HTR-8/SVneo (cell line): Measurements from ENCODE around the gene GDF15.
"Not testable (repeated sequence)": the region's sequence is repeated elsewhere in the genome, so short reads cannot be mapped to it uniquely, and the experiment has no call there.

Experiments used
- DNase-seq: peaks from one replicate; pipeline ENCODE4 v3.0.0; 2011; ENCODE audit warnings: low spot score, mixed read lengths; ENCODE audit not compliant: insufficient read length
- FAIRE-seq: peaks from 2 replicates; lab custom pipeline; 2011; peaks lifted over from hg19 to GRCh38; lab: Jason Lieb, UNC

GDF15 gene

DNA sequence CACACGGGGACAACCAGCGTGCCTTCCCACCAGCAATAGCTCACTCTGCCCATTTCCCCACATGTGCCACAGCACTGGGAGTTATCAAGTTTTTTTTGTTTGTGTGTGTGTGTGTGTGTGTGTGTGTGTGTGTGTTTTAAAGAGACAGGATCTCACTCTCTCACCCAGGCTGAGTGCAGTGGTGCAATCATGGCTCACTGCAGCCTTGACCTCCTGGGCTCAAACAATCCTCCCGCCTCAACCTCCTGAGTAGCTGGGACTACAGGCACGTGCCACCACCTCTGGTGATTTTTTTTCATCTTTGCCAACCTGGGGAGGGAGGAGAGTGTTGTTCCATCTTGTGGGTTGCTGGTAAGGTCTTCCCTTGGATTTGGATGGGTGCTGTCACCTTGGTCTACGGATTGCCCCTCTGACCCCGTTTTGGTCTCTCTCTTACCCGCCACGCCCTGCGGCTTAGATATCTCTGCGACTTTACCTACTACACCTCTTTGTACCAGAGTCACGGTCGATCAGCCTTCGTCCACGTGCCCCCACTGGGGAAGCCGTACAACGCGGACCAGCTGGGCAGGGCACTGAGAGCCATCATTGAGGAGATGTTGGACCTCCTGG lies 22.9 kb upstream of the GDF15 start:
- FAIRE-seq (no peak), DNase-seq (no peak)

DNA sequence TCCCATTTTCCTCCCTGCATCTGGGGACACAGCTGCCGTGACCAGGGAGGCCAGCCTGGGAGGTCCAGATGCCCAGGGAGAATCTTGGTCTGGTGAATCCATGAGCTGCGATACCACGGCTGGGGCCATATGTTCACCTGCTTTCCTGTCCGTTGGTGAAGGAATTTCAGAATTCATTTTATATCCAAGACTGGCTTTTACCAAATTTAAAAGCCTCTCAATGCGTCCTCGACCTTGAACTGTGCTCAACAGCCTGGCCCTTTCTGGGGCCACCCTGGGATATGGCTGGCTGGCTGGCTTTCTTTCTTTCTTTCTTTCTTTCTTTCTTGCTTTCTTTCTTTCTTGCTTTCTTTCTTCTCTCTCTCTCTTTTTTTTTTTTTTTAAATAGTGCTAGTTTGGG lies 22.2 kb upstream of the GDF15 start:
- FAIRE-seq: no peak
- DNase-seq: no peak

DNA sequence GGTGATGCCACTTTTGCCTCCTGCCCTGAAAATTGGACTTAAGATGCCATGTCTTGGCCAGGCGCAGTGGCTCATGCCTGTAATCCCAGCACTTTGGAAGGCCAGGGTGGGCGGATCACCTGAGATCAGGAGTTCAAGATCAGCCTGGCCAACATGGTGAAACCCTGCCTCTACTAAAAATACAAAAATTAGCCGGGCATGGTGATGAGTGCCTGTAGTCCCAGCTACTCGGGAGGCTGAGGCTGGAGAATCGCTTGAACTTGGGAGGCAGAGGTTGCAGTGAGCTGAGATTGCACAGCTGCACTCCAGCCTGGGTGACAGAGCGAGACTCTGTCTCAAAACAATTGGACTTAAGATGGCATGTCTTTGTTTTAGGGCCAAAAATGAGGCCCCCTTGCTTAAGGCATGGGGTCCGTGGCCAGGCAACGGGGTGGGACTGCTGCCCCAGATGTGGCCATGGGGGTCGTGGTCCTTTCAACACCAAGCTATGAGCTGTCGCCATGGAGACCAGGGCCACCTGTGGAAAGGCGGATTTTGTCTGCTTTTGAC lies 21.6 kb upstream of the GDF15 start:
- not testable (repeated sequence) for DNase-seq, FAIRE-seq

DNA sequence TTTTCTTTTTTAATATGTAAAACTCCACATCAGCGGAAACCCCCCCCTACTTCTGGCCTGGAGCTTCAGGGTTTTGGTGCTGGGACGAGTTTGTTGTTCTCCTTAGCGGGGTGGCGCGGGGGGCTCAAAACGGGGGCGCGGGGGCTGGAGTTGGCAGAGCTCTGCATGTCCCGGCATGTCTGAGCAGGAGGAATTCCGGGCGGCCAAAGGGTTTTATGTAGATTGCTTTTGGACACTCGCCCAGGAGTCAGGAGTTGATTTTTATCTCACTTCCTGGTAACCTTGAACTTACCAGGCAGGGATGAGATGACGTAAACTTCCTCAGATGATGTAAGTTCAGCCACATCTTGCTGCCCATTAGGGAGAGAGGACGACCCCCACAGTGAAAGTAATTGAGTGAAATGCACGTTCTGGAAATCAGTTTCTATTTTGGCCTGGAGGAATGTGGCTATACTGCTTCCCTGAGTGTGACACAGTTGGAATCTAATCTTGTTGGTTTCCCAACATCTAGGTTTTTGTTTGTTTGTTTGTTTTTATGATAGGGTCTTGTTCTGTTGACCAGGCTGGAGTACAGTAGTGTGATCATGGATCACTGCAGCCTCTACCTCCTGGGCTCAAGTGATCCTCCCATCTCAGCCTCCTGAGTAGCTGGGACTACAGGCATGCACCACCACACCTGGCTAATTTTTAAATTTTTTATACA lies 21.0 kb upstream of the GDF15 start:
- FAIRE-seq: peak; percentile 81

DNA sequence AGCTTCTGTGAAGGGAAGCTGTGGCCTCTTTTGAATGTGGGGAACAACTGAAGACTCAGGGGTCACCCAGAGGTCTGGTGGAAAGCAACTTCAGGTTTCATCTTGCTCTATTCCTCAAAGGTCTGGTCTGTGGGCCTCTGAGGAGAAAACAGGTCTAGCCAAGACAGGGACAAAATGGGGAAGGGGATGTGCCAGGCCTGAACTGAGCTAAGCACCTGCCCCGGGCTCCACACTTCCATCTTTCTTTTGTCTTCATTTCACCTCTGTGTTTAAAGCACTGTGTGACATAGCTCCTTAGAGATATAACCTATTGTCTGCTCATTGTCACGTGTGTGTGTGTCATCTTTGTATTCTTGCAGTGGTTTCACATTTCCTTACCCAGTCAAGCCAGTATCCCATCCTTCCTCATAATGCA lies 19.9 kb upstream of the GDF15 start:
- no peak for FAIRE-seq
- no peak for DNase-seq

More for the DNA sequence above, 21.0 kb upstream of the GDF15 start:
- DNase-seq: peak; percentile 97

DNA sequence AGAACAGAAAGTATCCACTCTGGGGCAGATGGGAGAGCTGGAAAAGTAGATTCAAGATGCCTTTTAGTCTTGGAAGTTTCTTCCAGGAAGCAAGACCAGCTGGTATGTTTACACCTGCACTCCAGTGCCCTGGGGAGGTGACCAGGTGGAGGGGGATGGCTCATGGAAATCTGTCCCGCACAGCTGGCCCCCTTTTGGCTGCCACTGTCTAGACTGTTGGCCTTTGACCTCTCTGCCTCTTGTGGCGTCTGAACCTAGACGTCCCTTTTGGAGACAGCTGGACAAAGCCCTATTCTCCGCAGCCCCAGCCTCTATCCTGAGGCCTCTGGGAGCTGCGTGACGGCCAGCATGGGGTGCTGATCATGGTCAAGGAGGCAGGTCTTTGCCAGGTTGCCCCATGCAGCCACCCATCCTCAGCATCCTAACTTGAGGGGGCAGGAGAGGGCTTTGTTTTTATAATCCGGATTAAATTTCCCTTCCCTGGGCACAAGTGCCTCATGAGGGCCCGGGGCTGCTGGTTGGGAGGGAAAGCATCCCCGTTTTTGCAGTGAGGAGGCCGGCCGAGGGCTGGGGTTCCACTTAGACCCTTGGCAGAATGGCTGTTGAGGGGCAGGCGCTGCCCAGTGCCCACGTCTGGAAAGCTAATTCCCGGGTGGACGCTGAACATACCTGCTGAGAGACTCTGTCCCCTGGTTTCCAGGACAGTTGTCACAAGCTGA lies 17.3 kb upstream of the GDF15 start:
- FAIRE-seq: no peak
- DNase-seq: no peak

DNA sequence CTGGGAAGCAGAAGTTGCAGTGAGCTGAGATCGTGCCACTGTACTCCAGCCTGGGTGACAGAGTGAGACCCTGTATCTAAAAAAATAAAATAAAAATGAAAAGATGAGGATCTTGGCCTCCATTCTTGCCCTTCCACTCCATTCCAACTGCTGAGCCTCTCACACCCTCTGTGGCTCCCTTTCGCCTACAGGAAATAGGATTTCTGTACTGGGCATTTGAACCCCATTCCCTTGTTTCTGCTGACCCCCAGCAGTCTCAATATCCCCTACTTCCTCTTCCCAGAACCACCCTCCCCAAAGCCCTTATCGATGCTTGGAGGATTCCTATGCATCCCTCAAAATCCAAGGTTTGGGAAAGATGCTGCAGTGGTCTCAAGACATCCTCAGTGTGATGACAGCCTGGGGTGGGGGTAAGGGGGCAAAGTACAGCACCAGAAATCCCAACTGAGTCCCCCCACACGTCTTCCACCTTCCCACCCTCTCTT lies 12.5 kb upstream of the GDF15 start:
- FAIRE-seq: no peak
- no peak for DNase-seq

DNA sequence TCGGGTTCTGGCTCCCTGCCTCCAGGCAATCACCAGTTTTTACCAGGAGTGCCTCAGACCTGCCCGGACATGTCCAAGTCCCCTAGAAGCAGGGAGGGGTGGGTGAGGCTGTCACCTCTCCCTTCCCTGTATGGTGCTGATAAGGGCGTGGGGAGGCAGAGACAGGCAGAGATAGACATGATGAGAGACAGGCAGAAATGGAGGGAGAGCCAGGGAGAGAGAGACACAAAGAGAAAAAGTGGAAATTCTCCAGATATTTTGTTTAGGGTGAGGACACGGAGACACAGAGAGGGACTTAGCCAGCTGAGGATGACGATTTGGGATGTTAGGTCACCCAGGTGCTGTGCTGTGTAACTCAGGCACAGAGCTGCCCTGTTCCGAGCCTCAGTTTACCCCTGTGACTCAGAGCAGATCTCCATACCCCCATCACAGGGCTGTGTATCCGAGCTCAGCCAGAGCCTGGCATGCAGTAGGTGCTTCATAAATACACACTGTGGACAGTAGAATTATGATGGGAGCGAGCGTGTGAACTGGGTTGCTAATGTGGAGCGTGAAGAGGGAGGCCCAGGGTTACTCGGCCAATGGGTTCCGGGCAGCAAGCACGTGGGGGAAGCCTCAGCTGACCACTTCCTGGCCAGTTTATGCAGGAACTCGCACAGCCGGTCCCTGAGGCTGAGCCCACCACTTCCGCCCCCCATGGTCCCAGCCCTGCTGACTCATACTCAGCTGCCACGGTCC lies 11.9 kb upstream of the GDF15 start:
- FAIRE-seq: peak; percentile 89

DNA sequence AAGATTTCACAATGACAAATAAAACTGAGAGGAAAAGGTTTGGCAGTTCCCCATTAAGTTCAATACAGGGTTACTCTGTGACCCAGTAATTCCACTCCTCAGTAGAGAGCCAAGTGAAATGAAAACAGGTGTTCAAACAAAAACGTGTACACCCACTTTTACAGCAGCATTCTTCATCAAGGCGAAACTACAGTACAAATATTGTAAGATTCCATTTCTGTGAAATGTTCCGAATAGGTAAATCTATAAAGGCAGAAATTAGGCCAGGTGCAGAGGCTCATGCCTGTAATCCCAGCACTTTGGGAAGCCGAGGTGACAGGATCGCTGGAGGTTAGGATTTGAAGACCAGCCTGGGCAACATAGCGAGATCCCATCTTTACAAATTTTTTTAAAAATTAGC lies 8.9 kb upstream of the GDF15 start:
- no peak for DNase-seq
- no peak for FAIRE-seq

More for the DNA sequence above, 11.9 kb upstream of the GDF15 start:
- DNase-seq: peak; percentile 98

DNA sequence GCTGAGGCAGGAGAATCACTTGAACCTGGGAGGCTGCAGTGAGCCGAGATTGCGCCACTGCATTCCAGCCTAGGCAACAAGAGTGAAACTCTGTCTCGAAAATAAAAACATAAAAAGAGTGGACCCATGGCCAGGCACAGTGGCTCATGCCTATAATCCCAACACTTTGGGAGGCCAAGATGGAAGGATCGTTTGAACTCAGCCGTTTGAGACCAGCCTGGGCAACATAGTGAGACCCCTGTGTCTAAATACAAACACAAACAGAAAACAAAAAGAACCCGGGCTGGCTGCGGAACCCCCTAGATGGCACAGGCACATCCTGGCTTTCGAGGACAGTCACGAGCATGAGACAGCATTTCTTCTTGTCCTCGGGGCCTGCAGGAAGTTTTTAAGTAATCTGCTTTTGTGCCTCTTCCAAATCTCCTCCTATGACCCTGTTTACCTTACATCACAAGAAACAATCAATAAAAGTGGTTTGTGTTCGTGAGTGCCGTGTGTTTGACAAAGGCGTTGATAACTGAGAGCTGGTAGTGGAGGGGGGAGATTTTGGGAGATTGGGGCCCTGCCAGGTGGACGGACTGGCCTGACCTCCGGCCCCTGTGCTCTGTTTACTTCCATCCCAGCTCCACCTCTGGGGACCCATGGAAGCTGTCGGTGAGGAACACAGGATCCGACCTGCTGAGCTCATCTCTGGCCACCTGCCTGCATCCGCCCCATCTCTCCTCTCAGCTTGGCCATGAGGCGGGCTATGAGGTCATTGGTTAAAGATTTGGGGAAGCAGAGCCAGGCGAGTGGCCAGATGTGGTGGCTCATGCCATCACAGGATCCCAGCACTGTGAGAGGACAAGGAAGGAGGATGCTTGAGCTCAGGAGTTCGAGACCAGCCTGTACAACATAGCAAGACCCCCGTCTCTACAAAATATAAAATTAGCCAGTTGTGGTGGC lies 5.9 kb upstream of the GDF15 start:
- DNase-seq (peak; percentile 55), FAIRE-seq (no peak)

DNA sequence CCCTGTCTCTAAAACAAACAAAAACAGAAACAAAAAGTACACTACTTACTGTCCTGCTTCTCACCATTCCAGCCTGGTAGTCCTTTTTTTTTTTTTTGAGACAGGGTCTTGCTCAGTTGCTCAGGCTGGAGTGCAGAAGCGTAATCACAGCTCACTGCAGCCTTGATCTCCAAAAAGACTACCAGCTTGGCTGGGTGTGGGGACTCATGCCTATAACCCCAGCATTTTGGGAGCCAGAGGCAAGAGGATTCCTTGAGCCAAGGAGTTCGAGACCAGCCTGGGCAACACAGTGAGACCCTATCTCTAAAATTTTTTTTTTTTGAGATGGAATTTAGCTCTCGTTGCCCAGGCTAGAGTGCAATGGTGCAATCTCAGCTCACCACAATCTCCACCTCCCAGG lies 5.1 kb upstream of the GDF15 start:
- no peak for DNase-seq
- no peak for FAIRE-seq

DNA sequence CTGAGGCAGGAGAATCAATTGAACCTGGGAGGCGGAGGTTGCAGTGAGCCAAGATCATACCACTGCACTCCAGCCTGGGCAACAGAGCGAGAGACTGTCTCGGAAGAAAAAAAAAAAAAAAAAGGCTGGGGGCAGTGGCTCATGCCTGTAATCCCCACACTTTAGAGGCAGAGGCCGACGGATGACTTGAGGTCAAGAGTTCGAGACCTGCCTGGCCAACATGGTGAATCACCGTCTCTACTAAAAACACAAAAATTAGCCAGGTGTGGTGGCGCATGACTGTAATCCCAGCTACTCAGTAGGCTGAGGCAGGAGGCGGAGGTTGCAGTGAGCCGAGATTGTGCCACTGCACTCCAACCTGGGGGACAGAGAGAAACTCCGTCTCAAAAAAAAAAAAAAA lies 2.3 kb upstream of the GDF15 start:
- FAIRE-seq, DNase-seq: not testable (repeated sequence)

DNA sequence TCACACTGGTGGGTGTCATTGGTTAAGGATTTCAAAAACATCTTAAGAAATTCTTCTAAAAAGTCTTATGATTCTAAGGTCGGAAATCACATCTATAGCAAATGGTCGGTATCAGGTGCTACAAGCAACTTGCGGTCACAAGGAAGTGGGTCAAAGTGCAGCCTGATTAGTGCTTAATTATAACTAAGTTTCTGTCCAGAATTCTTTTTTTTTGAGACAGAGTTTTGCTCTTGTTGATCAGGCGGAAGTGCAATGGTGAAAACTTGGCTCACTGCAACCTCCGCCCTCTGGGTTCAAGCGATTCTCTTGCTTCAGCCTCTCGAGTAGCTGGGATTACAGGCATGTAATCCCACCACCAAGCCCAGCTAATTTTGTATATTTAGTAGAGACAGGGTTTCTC lies 1.2 kb upstream of the GDF15 start:
- DNase-seq: no peak
- FAIRE-seq: no peak

DNA sequence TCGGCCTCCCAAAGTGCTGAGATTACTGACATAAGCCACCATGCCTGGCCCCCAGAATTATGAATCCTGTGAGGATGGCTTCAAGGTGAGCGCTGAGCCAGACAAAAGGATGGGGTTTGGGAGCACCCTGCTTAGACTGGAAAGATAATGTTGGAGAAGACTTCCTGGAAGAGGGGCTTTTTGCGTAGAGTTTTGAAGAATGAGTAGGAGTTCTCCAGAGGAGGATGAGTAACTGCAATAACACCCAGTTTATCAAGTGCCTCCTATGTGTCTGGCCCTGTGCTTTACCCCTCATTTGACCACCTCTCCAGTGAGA lies 641 bp upstream of the GDF15 start:
- FAIRE-seq (no peak), DNase-seq (no peak)

DNA sequence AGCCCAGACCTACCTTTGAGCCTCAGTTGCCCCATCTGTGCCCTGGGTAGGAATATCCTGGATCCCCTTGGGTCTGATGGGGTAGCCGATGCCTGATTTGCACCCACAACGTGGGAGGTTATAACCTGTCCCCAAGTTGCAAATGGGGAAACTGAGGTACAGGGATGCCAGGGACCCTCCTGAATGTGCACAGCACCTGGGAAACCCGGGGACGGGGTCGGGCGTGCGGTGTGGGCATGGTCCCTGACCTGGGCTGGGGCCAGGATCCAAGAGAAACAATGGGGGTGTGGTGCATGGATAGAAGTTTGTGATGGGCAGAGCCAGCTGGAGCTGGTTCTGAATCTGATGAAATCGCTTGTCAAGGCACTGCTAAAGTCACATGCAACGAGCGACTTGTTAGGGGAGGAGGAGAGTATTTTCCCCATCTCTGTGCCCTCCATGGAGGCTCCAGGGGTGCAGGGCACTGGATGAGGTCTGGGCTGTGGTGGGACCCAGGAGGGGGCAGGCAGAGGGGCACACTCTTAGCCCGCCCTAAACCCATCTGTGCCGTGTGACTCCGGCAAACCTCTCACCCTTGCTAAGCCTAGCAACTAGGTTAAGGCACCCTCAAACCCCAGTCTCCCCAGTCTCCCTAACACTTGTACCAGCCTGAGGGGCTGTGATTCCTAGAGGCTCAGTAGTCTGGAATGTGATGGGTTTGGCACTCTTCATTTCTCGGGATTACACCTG lies 749 bp downstream of the GDF15 start:
- DNase-seq (no peak), FAIRE-seq (no peak)

DNA sequence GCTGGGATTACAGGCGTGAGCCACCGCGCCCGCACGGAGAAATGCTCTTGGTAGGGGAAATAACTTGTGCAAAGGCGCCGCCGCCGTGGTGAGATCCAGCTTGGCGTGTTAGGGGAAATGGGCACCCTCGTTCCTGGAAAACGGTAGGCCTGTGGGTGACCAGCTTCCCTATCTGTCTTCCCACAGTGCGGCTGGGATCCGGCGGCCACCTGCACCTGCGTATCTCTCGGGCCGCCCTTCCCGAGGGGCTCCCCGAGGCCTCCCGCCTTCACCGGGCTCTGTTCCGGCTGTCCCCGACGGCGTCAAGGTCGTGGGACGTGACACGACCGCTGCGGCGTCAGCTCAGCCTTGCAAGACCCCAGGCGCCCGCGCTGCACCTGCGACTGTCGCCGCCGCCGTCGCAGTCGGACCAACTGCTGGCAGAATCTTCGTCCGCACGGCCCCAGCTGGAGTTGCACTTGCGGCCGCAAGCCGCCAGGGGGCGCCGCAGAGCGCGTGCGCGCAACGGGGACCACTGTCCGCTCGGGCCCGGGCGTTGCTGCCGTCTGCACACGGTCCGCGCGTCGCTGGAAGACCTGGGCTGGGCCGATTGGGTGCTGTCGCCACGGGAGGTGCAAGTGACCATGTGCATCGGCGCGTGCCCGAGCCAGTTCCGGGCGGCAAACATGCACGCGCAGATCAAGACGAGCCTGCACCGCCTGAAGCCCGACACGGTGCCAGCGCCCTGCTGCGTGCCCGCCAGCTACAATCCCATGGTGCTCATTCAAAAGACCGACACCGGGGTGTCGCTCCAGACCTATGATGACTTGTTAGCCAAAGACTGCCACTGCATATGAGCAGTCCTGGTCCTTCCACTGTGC lies 2.4 kb downstream of the GDF15 start:
- peak; percentile 86 for DNase-seq
- FAIRE-seq: peak; percentile 89

DNA sequence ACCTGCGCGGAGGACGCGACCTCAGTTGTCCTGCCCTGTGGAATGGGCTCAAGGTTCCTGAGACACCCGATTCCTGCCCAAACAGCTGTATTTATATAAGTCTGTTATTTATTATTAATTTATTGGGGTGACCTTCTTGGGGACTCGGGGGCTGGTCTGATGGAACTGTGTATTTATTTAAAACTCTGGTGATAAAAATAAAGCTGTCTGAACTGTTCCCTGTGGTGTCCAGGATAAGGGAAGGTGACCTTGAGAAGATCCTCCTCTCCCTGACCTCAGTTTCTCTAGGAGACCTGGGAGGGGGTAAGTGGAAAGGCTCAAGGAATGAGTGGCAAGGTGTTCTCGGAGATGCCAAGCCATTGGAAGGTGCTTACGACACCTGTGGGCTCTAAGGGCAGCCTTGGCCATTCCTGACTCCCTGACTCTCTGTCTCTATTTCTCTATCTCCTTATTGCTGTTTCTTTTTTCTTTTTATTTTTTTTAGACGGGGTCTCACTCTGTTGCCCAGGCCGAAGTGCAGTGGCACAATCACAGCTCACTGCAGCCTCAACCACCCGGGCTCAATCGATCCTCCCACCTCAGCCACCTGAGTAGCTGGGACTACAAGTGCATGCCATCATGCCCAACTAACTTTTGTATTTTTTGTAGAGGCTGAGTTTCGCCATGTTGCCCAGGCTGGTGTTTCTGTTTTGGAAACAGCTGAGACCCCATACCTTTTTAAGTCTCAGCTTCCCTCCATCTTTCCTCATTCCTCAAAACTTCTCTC lies 3.2 kb downstream of the GDF15 start:
- FAIRE-seq (no peak), DNase-seq (no peak)
